IPS-18a (cell line): ENCODE data around the gene NECAB2.

Source experiments
- H3K27ac ChIP-seq: one replicate; pipeline ENCODE4 v1.5.1; 2013; ENCODE audit warnings: low read length
- H3K27me3 ChIP-seq: one replicate; pipeline ENCODE4 v1.6.1; 2013; ENCODE audit warnings: mild to moderate bottlenecking, low read length; ENCODE audit not compliant: control insufficient read depth, insufficient read depth
- H3K36me3 ChIP-seq: one replicate; pipeline ENCODE4 v1.6.1; 2013; ENCODE audit warnings: low read depth, low read length; ENCODE audit not compliant: control insufficient read depth
- H3K4me1 ChIP-seq: one replicate; pipeline ENCODE4 v1.6.1; 2013; ENCODE audit warnings: low read depth, low read length; ENCODE audit not compliant: control insufficient read depth
- H3K4me3 ChIP-seq: one replicate; pipeline ENCODE4 v1.5.1; 2013; ENCODE audit warnings: low read length
- H3K9ac ChIP-seq: one replicate; pipeline ENCODE4 v1.6.1; 2013; ENCODE audit warnings: mild to moderate bottlenecking, low read length, moderate library complexity
- H3K9me3 ChIP-seq: one replicate; pipeline ENCODE4 v1.6.1; 2013; ENCODE audit warnings: low read depth, low read length; ENCODE audit not compliant: control insufficient read depth

The NECAB2 gene

DNA sequence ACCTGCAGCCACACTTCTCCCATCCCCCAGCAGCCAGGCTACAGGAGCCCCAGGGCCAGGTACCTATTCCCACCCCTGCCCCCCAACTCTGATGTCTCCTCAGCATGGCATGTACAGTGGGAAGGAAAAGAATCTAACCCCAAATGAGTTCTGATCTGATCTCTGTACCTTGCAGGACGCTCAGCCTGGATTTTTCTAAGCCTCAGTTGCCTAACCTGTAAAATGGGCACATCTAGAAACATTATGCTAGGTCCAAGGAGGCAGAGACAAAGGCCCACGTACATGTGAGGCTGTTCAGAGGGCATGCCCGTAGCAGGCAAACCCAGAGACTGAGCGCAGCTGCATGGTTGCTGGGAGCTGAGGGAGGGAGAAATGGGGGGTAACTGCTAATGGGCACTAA lies 39.5 kb downstream of the NECAB2 start:
- Histone ChIP-seq H3K27ac (no peak overlapping the region), H3K9ac (no peak overlapping the region), H3K36me3 (no peaks in the 10 kb centered on the region), H3K4me3 (no peak overlapping the region), H3K27me3 (no peaks in the 10 kb centered on the region), H3K9me3 (no peaks in the 10 kb centered on the region), H3K4me1 (no peaks in the 10 kb centered on the region)

GRCh38 chr16:84007965-84008364 lies 39.9 kb downstream of the NECAB2 start:
- H3K27me3 ChIP-seq: no peaks in the 10 kb centered on the region
- H3K36me3 ChIP-seq: no peaks in the 10 kb centered on the region
- H3K9ac ChIP-seq: no peak overlapping the region
- H3K27ac ChIP-seq: no peak overlapping the region
- no peak overlapping the region for H3K4me3 ChIP-seq
- H3K9me3 ChIP-seq: no peaks in the 10 kb centered on the region
- no peaks in the 10 kb centered on the region for H3K4me1 ChIP-seq

GRCh38 chr16:84009282-84009681 lies 41.2 kb downstream of the NECAB2 start:
- Histone ChIP-seq H3K27ac (no peak overlapping the region), H3K4me1 (no peaks in the 10 kb centered on the region), H3K9me3 (no peaks in the 10 kb centered on the region), H3K27me3 (no peaks in the 10 kb centered on the region), H3K36me3 (no peaks in the 10 kb centered on the region), H3K9ac (no peak overlapping the region), H3K4me3 (no peak overlapping the region)

GRCh38 chr16:84013787-84014569 lies 45.9 kb downstream of the NECAB2 start:
- Histone ChIP-seq H3K4me1 (peaks cover 4% of the 10 kb centered on the region), H3K27me3 (no peaks in the 10 kb centered on the region), H3K4me3 (no peak overlapping the region), H3K36me3 (no peaks in the 10 kb centered on the region), H3K9ac (no peak overlapping the region), H3K9me3 (no peaks in the 10 kb centered on the region), H3K27ac (no peak overlapping the region)

DNA sequence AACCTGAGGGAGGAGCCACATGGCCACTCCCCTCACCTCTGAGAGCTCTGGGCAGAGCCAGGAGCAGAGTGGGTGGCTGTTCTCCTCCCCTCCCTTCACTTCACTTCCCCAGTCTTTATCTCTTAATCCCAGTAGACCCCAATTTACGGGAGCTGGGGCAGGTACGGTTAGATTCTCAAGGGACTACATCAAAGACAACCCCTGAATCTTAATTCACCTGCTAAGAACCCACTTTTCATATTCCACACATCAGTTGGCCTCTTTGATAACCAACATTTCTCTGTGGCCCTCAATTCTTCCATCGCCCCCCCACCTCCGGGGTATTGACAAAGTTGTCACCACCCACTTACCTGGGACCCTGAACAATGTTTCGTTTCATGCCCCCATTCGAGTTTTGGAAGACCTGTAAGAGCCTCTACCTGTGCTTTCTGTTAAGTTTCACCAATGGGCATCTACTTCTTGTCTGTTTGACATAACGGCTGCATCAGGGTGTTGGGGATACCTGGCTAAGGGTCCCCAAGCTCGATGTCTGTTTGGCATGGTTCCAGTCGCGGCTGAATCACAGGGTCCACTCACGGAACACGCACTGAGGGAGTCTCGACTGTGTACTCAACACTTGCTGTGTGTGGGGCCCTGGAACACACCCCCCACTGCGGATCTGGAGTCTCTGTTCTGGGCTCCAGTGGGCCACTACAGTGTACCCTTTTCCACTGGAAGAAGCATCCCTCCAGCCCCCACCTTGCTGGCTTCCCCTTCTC lies 46.7 kb downstream of the NECAB2 start:
- Histone ChIP-seq H3K27me3 (no peaks in the 10 kb centered on the region), H3K4me3 (no peak overlapping the region), H3K4me1 (peaks cover 4% of the 10 kb centered on the region), H3K27ac (no peak overlapping the region), H3K9me3 (no peaks in the 10 kb centered on the region), H3K36me3 (no peaks in the 10 kb centered on the region), H3K9ac (no peak overlapping the region)

- H3K9me3 ChIP-seq: no peaks in the 10 kb centered on the region
- no peaks in the 10 kb centered on the region for H3K27me3 ChIP-seq
- H3K27ac ChIP-seq: no peak overlapping the region
- no peak overlapping the region for H3K9ac ChIP-seq
- peaks cover 4% of the 10 kb centered on the region for H3K4me1 ChIP-seq
- H3K36me3 ChIP-seq: no peaks in the 10 kb centered on the region
- H3K4me3 ChIP-seq: no peak overlapping the region
Observed at GRCh38 chr16:84015399-84015798, 47.4 kb downstream of the NECAB2 start.

DNA sequence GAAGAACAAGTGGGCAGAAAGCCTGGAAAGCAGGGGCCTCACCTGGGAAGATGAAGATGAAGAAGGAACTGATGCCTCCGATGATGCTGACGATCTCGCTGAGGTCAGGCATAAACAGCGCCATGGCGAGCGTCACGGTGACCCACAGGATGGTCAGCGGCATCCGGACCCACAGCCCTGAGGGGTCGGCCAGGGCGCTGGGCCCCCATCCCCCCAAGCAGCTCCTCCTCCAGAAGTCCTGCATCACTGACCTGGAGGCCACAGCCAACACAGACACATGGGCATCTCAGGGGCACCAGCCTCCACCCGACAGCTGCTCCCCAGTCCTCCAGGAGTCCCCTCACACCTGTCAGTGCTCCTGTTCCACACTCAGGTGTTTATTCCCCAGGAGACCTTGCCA lies 48.4 kb downstream of the NECAB2 start:
- Histone ChIP-seq H3K27me3 (no peaks in the 10 kb centered on the region), H3K36me3 (no peaks in the 10 kb centered on the region), H3K4me1 (peaks cover 4% of the 10 kb centered on the region), H3K9ac (no peak overlapping the region), H3K4me3 (no peak overlapping the region), H3K27ac (no peak overlapping the region), H3K9me3 (no peaks in the 10 kb centered on the region)

GRCh38 chr16:84018710-84019109 lies 50.7 kb downstream of the NECAB2 start:
- H3K27ac ChIP-seq: no peak overlapping the region
- H3K9me3 ChIP-seq: no peaks in the 10 kb centered on the region
- H3K4me1 ChIP-seq: peaks cover 8% of the 10 kb centered on the region
- H3K9ac ChIP-seq: no peak overlapping the region
- no peaks in the 10 kb centered on the region for H3K36me3 ChIP-seq
- H3K27me3 ChIP-seq: no peaks in the 10 kb centered on the region
- no peak overlapping the region for H3K4me3 ChIP-seq

- Histone ChIP-seq H3K27me3 (no peaks in the 10 kb centered on the region), H3K4me1 (peaks cover 3% of the 10 kb centered on the region), H3K9me3 (no peaks in the 10 kb centered on the region), H3K9ac (no peak overlapping the region), H3K4me3 (no peak overlapping the region), H3K27ac (no peak overlapping the region), H3K36me3 (no peaks in the 10 kb centered on the region)
Observed at GRCh38 chr16:84020353-84020752, 52.3 kb downstream of the NECAB2 start.

DNA sequence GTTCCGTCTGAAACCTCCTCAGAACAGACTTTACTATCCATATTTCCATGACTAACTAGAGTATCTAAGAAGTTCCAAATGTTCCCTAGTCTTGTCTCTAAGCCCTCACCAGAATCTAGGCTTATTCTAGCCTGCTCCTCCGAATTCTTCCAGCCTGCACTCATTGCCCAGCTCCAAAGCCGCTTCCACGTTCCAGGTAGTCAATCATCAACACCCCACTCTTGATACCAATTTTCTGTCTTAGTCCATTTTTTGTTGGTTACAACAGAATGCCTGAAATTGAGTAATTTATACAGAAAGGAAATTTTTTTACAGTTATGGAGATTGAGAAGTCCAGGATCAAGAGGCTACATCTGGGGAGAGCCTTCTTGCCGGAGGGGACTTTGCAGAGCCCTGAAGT lies 53.4 kb downstream of the NECAB2 start:
- no peak overlapping the region for H3K27ac ChIP-seq
- no peak overlapping the region for H3K9ac ChIP-seq
- no peaks in the 10 kb centered on the region for H3K27me3 ChIP-seq
- no peak overlapping the region for H3K4me3 ChIP-seq
- peaks cover 3% of the 10 kb centered on the region for H3K4me1 ChIP-seq
- H3K36me3 ChIP-seq: no peaks in the 10 kb centered on the region
- H3K9me3 ChIP-seq: no peaks in the 10 kb centered on the region

- Histone ChIP-seq H3K9me3 (no peaks in the 10 kb centered on the region), H3K9ac (no peak overlapping the region), H3K27me3 (no peaks in the 10 kb centered on the region)
Observed at GRCh38 chr16:84022644-84023043, 54.6 kb downstream of the NECAB2 start.

GRCh38 chr16:84024854-84025253 lies 56.8 kb downstream of the NECAB2 start:
- no peaks in the 10 kb centered on the region for H3K9me3 ChIP-seq
- H3K4me1 ChIP-seq: peaks cover 3% of the 10 kb centered on the region
- H3K27ac ChIP-seq: no peak overlapping the region
- no peak overlapping the region for H3K4me3 ChIP-seq
- no peaks in the 10 kb centered on the region for H3K36me3 ChIP-seq
- H3K9ac ChIP-seq: no peak overlapping the region
- H3K27me3 ChIP-seq: no peaks in the 10 kb centered on the region

More at GRCh38 chr16:84022644-84023043, 54.6 kb downstream of the NECAB2 start:
- H3K27ac ChIP-seq: no peak overlapping the region
- H3K36me3 ChIP-seq: no peaks in the 10 kb centered on the region
- no peak overlapping the region for H3K4me3 ChIP-seq
- peaks cover 3% of the 10 kb centered on the region for H3K4me1 ChIP-seq
